Activated naive CD8-positive, alpha-beta T cell treated with anti-CD3 and anti-CD28 coated beads, Interleukin-2, amount 10 ng/mL, durations not matched to agents 7 days and 5 days (primary cell): Measurements from ENCODE around the gene C16orf96. TPM values are rescaled to one million over a fixed set of nuclear protein-coding genes. Genes with fewer than 3 reads are reported as not detected.

Experiments used
- ATAC-seq: fragments of 150-1000 bp; cut with Tn5 transposase; one replicate; pipeline ENCODE4 v1.10.0; 2021; ENCODE audit warnings: low read depth, moderate library complexity
- POLR2A ChIA-PET: fragments of 350-600 bp; sonication (Branson Sonifier 250); formaldehyde crosslinking; loops from one replicate; lab custom pipeline; 2021; ENCODE audit warnings: antibody characterized with exemption; lab: Charles Lee
- DNase-seq: peaks from one replicate; pipeline ENCODE4 v3.0.0; 2021
- H3K27ac Mint-ChIP-seq: one replicate; pipeline ENCODE4 v1.8.0; 2022; ENCODE audit warnings: mild to moderate bottlenecking, mixed read lengths
- H3K27me3 Mint-ChIP-seq: one replicate; pipeline ENCODE4 v1.8.0; 2022; ENCODE audit warnings: mild to moderate bottlenecking, moderate library complexity, mixed read lengths
- H3K36me3 Mint-ChIP-seq: one replicate; pipeline ENCODE4 v1.8.0; 2021; ENCODE audit warnings: mild to moderate bottlenecking, mixed read lengths
- H3K4me1 Mint-ChIP-seq: one replicate; pipeline ENCODE4 v1.8.0; 2021; ENCODE audit warnings: mixed read lengths
- H3K4me3 Mint-ChIP-seq: one replicate; pipeline ENCODE4 v1.8.0; 2022; ENCODE audit warnings: mild to moderate bottlenecking, moderate library complexity, mixed read lengths
- H3K9me3 Mint-ChIP-seq: one replicate; pipeline ENCODE4 v1.8.0; 2021; ENCODE audit warnings: mixed read lengths
- total RNA-seq, 2 experiments: library from RNA; stranded (reverse); gene quantifications; one replicate each; pipeline ENCODE4 v1.2.3, GENCODE V29; 2021

C16orf96 gene
- total RNA-seq, 2 experiments from 2014 or later: 0.08 to 0.17 TPM

DNA sequence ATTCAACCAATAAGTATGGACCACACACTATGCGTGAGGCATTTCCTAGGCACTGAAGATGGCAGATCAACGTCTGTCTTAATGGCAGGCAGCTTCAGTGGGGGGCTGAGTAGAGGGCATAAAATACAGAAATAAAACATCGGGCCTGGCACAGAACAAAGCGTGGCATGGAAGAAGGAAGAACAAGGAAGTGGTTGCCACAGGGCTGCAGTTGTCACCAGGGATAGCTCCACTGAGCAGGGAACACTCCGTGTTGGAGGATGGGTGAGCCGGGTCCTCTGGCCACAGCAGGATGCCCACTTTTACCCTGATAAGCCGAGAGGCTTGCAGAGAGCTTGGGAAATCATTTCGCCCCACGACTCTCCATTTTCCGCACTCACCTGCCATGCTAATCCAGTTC is 23.9 kb upstream of the C16orf96 start:
- ATAC-seq: no peak
- no peak overlapping the region for H3K27ac Mint-ChIP-seq
- no peak overlapping the region for H3K4me3 Mint-ChIP-seq
- H3K9me3 Mint-ChIP-seq: no peaks in the 10 kb centered on the region
- DNase-seq: no peak
- no peaks in the 10 kb centered on the region for H3K27me3 Mint-ChIP-seq
- H3K36me3 Mint-ChIP-seq: peaks cover 17% of the 10 kb centered on the region
- H3K4me1 Mint-ChIP-seq: peaks cover 47% of the 10 kb centered on the region
- POLR2A ChIA-PET: interaction anchor here (0.7 kb wide), 1 partner anchor 147 kb away, joined by 3 read pairs; no protein-coding TSS in a partner anchor

DNA sequence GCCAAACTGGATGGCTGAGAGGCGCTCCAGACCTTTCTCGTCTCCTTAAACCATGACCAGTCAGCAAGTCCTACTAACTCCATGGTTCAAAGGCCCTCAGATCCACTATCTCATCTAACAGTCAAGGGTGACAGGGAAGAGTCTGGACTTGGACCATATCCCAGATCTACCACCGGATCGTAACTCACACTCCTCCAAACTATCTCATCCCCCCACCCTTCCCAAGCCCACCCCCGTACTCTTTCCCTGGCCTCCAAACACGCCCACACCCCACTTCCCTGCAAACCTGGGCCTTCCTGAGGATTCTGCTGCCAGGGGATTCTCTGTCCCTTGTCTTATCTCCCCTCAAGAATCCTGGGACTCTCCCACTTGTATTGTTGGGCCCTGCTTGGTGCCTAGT is 22.6 kb upstream of the C16orf96 start:
- ATAC-seq: no peak
- Mint-ChIP-seq H3K4me1 (peaks cover 44% of the 10 kb centered on the region), H3K9me3 (no peaks in the 10 kb centered on the region), H3K27me3 (no peaks in the 10 kb centered on the region), H3K36me3 (peaks cover 17% of the 10 kb centered on the region), H3K27ac (no peak overlapping the region), H3K4me3 (no peak overlapping the region)
- DNase-seq: no peak
- POLR2A ChIA-PET: no interaction called here

DNA sequence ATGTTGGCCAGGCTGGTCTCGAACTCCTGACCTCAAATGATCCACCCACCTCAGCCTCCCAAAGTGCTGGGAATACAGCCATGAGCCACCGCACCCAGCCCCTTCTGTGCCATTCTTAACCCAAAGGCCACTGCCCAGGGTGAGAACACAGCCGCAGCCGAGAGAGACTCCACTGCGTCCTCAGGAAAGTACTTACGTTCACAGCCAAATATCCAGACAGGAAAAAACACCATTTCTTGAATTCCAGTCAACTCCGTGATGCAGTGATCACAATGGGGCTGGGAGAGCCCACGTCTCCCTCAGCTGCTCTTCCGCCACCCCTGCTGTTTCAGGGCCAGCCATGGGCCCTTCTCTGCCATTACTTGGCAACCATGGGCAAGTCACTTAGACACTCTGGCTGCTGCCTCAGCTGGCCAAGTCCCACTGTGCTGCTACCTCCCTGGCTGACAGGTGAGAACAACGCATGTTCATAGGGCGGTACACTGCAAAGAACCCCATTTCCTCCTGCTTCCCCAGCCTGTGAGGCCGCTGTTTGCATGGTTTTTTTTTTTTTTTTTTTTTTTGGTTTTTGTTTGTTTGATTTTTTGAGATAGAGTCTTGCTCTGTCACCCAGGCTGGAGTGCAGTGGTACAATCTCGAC is 21.9 kb upstream of the C16orf96 start:
- H3K27ac Mint-ChIP-seq: no peak overlapping the region
- ATAC-seq: no peak
- H3K4me3 Mint-ChIP-seq: no peak overlapping the region
- DNase-seq: no peak
- H3K27me3 Mint-ChIP-seq: no peaks in the 10 kb centered on the region
- POLR2A ChIA-PET: no interaction called here
- peaks cover 19% of the 10 kb centered on the region for H3K36me3 Mint-ChIP-seq
- peaks cover 41% of the 10 kb centered on the region for H3K4me1 Mint-ChIP-seq
- no peaks in the 10 kb centered on the region for H3K9me3 Mint-ChIP-seq

DNA sequence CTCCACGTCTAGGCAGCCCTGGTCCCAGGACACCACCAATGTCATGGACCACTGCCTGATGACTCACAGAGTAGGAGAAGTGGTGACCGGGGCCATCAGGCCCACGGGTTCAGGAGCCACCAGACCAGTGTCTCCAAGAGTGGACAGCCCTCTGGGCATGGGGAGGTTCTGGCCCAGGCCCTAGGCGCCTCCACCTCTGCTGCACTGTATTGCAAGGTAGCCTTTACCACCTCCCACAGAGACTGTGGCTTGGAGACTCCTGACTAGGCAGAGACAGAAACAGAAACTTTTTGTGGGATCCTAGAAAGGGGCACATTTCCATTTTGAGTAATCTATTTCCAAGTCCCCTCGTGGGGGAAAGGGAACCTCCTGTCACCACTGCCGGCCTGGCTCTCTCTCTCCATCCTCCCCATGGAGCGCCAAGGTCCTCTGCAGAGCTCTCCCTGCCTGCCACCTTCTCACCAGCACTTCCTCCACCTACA is 20.5 kb upstream of the C16orf96 start:
- Mint-ChIP-seq H3K9me3 (peaks cover 6% of the 10 kb centered on the region), H3K36me3 (peaks cover 24% of the 10 kb centered on the region), H3K4me1 (peaks cover 31% of the 10 kb centered on the region), H3K27ac (peak overlapping the region; percentile 23), H3K27me3 (no peaks in the 10 kb centered on the region), H3K4me3 (peak overlapping the region; percentile 8)
- POLR2A ChIA-PET: interaction anchor here (1.1 to 1.4 kb wide), 2 partner anchors 31 to 121 kb away, joined by 3 to 5 read pairs; no protein-coding TSS in a partner anchor
- no peak for DNase-seq
- ATAC-seq: no peak

DNA sequence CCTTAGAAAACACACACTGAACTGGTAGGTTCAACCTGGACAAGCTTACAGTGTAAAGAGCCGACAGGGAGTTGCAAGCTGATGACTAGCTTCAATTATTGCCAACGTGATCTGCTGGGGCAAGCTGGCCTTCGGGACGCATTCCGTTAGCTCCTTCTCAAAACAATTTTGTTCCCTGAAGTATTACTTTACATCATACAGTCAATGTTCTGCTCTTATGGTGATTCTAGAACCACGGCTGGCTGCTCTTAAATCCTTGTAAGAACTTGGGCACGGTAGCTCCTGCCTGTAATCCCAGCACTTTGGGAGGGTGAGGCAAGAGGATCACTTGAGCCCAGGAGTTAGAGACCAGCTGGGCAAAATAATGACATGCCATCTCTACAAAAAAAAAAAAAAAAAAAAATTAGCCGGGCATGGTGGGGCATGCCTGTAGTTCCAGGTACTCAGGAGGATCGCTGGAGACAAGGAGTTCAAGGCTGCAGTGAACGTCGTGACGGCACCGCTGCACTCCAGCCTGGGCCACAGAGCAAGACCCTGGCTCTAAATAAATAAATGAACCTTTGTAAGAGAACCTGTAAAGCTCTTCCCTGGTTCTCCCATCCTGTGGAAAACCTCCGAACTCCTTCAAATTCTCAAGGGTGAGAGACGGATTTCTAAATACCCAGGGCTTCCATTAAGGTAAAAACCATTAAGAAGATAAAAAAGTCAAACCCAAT is 19.6 kb upstream of the C16orf96 start:
- no peak for DNase-seq
- peaks cover 6% of the 10 kb centered on the region for H3K9me3 Mint-ChIP-seq
- H3K4me1 Mint-ChIP-seq: peaks cover 31% of the 10 kb centered on the region
- peak overlapping the region; percentile 64 for H3K4me3 Mint-ChIP-seq
- H3K27me3 Mint-ChIP-seq: no peaks in the 10 kb centered on the region
- peak overlapping the region; percentile 34 for H3K27ac Mint-ChIP-seq
- no peak for ATAC-seq
- POLR2A ChIA-PET: interaction anchor here (0.6 to 1.4 kb wide), 5 partner anchors 11 to 122 kb away, joined by 3 to 5 read pairs (median 4); no protein-coding TSS in a partner anchor
- peaks cover 24% of the 10 kb centered on the region for H3K36me3 Mint-ChIP-seq

DNA sequence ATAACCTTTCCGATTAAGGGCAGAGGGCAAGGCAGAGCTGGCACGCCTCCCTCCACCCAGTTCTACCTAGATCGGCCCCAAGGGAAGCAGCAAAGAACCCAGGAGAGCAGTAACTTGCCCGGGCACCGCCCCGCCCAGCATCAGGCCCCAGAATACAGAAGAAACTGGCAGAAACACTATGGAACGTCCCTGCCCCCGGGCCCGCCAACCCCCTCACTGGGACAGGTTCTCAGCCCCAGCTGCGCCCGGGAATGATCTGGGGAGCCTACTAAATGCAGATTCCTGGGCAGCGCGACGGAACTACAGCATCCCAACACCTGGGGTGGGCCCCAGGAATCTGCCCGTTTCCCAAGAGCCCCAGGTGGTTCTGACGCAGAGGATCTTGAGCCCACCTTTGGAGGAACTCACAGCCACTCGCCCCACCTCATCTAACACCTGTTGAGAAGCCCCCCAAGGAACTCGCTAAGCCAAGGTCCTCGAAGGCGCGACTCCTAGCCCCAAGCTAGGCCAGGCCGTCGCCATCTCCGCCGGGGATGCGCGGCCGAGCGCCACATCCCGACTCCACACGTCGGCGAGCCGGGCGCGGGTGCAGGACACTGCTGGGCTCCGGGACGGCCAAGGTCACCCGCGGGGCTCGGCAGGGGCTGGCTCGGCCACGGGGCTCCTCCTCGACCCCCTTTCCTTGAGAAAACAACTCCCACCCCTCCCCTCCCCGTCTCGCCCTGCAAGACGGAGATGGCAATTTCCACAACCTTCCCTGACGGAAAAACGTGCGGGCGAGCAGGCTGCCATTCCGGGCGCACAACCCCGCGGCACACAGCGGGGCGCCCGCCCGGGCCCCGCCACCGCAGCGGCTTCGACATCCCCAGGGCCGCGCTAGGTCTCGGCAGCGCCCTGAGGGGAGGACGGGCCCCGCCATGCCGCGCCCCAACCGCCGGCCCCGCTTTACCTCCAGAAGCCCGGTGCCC is 18.5 kb upstream of the C16orf96 start:
- peak overlapping the region; percentile 34 for H3K27ac Mint-ChIP-seq
- DNase-seq (no peak), ATAC-seq (peak; percentile 48)
- POLR2A ChIA-PET: interaction anchor here (0.6 to 2.2 kb wide), 6 partner anchors 11 to 62 kb away, joined by 3 to 11 read pairs (median 6); partner anchors contain the start of gene HMOX2
- H3K4me1 Mint-ChIP-seq: peaks cover 31% of the 10 kb centered on the region
- H3K27me3 Mint-ChIP-seq: no peaks in the 10 kb centered on the region
- peak overlapping the region; percentile 64 for H3K4me3 Mint-ChIP-seq
- peaks cover 6% of the 10 kb centered on the region for H3K9me3 Mint-ChIP-seq
- peaks cover 17% of the 10 kb centered on the region for H3K36me3 Mint-ChIP-seq

DNA sequence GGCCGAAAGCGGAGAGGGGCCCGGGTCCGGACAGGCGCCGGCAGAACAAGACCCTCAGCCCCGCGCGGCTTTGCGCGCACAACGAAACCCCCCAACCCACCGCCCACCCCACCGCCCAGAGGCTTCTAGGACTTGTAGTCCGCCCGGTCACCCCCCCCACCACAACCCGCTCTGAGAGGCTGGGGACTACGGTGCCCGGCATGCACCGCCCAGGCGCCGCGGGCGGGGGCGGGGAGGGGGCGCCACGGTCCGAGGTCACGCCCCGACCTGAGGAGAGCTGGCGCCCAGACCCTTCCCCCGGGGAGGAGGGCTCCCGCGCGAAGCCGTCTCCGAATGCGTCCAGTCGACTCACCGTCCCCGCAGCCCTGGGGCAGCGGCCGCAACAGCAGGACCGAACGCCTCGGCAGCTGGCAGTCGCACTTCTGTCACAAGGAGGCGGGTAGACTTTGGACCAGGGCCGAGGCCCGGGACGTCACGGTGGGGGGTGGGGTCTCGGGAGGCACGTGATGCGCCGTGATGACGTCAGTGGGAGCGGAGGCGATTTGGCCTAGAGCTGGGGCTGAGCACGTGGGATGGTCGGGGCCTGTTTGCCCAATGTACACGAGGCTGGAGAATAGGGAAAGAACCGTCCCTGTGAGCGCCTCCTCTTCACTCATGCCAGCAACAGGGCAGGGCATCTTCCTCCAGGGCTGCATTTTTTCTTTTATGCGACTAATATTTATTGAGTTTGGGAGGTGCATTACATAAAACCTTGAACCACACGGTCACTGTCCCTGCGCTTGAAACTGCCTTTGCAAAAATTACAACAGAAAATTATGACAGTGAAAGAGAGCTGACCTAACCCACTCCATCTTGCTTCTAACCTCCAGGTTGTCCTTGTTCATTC is 17.5 kb upstream of the C16orf96 start, which contains the start of gene CDIP1:
CDIP1 (minus strand) TSS at position 424 of the 886 bp plus-strand sequence. CDS start 24,643 bp downstream, outside the sequence.
- Mint-ChIP-seq H3K27ac (peak within 1 kb of the TSS; percentile 84), H3K9me3 (peaks cover 6% of the 10 kb centered on the region), H3K4me3 (peak within 1 kb of the TSS; percentile 64), H3K27me3 (no peaks in the 10 kb centered on the region), H3K36me3 (peaks cover 14% of the 10 kb centered on the region), H3K4me1 (peaks cover 31% of the 10 kb centered on the region)
- DNase-seq (peak; percentile 91), ATAC-seq (peak; percentile 85)
- POLR2A ChIA-PET: interaction anchor here (0.5 to 2.2 kb wide), 7 partner anchors 9 to 85 kb away, joined by 3 to 11 read pairs (median 8); partner anchors contain the start of gene HMOX2

DNA sequence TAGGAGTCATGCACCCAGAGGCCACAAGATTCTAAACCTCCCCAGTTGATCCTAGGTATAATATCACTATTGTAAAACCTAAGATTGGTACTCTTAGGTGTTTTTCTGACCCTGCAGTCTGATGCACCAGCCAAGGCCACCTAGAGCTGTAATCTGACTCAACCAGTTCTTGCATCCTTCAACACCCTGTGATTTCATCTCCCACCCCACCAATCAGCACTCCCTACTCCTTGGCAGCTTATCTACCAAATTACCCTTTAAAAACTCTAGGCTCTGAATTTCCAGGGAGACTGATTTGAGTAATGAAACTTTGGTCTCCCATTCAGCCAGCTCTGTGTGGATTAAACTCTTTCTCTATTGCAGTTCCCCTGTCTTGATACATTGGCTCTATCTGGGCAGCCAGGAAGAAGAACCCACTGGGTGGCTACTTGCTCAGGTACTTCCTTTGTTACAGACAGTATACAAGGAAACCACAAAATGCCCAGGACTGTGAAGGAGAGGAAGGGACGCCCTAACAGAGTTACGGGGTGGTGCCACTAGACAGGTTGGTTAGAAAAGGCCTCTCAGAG is 16.3 kb upstream of the C16orf96 start:
- Mint-ChIP-seq H3K27me3 (no peaks in the 10 kb centered on the region), H3K4me1 (peaks cover 25% of the 10 kb centered on the region), H3K9me3 (peaks cover 6% of the 10 kb centered on the region), H3K4me3 (no peak overlapping the region), H3K27ac (no peak overlapping the region), H3K36me3 (peaks cover 12% of the 10 kb centered on the region)
- DNase-seq: no peak
- POLR2A ChIA-PET: interaction anchor here (1.6 to 2.2 kb wide), 2 partner anchors 9 to 35 kb away, joined by 9 to 10 read pairs; no protein-coding TSS in a partner anchor
- ATAC-seq: no peak

DNA sequence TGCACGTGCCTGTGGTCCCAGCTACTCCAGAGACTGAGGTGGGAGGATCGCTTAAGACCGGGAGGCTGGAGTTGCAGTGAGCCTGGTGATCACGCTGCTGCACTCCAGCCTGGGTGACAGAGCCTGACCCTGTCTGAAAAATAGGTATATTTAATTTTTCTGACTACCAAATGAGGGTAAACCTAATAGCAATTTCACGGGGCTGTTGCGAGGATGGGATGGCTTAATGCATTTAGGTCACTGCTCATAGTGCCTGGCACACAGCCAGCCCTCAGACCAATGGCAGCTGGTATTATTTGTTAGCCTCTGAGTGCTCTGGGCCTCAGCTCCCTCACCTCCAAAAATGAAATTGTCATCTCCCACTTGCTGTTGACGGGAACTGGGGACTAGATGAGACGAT is 11.7 kb upstream of the C16orf96 start:
- Mint-ChIP-seq H3K9me3 (peaks cover 6% of the 10 kb centered on the region), H3K27ac (no peak overlapping the region), H3K27me3 (no peaks in the 10 kb centered on the region), H3K4me1 (peaks cover 8% of the 10 kb centered on the region), H3K4me3 (no peak overlapping the region), H3K36me3 (peaks cover 5% of the 10 kb centered on the region)
- ATAC-seq (no peak), DNase-seq (no peak)
- POLR2A ChIA-PET: no interaction called here

DNA sequence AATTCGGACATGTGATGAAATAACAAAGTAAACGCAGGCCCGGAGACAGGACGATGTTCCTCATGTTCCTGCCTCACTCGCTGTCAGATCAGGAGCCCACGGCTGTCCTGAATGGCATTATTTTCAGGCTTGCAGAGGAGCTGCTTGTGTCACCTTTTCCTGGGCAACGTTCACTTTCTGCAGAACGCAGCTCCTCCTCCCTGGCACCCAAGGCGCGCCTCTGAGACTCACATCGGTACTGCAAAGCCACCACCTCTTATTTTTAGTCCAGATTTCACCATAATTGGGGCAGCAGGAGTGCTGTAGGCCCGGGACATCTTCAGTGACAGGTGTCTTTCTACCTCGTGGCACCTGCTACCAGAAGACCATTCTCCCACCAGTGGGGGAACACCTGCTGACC is 8.0 kb upstream of the C16orf96 start:
- H3K4me1 Mint-ChIP-seq: peaks cover 8% of the 10 kb centered on the region
- no peak overlapping the region for H3K27ac Mint-ChIP-seq
- H3K36me3 Mint-ChIP-seq: no peaks in the 10 kb centered on the region
- POLR2A ChIA-PET: interaction anchor here (0.6 to 4.0 kb wide), 10 partner anchors 9 to 132 kb away, joined by 3 to 45 read pairs (median 4); partner anchors contain the start of genes CDIP1, CORO7 and HMOX2
- DNase-seq (no peak), ATAC-seq (no peak)
- peaks cover 9% of the 10 kb centered on the region for H3K27me3 Mint-ChIP-seq
- no peaks in the 10 kb centered on the region for H3K9me3 Mint-ChIP-seq
- H3K4me3 Mint-ChIP-seq: no peak overlapping the region

DNA sequence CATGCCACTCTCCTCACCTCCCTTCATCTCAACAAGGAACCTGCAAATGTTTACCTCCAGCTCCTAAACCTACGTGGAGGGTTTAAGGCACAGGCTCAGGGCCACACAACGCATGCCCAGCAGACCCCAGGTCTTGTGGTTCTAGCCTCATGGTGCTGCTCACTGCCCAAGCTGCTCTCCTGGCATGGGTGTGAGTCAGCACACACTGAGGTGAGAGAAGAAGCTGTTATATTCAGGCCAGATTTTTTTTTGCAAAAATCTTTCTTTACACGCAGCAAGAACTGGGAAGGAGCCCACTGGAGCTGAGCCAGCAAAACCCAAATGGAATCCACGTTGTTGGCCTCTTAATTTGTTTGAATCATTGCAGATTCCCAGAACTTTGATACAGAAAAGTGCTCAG is 5.5 kb upstream of the C16orf96 start:
- ATAC-seq: no peak
- POLR2A ChIA-PET: interaction anchor here (0.5 to 4.0 kb wide), 2 partner anchors 29 to 43 kb away, joined by 6 to 45 read pairs; no protein-coding TSS in a partner anchor
- DNase-seq: no peak
- Mint-ChIP-seq H3K9me3 (no peaks in the 10 kb centered on the region), H3K4me3 (no peak overlapping the region), H3K36me3 (no peaks in the 10 kb centered on the region), H3K27ac (no peak overlapping the region), H3K27me3 (peaks cover 9% of the 10 kb centered on the region), H3K4me1 (peaks cover 6% of the 10 kb centered on the region)
